DMS153 (cell line): ENCODE data around the gene PCDH15.

Source experiments
- DNase-seq: peaks from one replicate; lab custom pipeline; 2025; lab: John Stamatoyannopoulos, UW

The PCDH15 gene

DNA sequence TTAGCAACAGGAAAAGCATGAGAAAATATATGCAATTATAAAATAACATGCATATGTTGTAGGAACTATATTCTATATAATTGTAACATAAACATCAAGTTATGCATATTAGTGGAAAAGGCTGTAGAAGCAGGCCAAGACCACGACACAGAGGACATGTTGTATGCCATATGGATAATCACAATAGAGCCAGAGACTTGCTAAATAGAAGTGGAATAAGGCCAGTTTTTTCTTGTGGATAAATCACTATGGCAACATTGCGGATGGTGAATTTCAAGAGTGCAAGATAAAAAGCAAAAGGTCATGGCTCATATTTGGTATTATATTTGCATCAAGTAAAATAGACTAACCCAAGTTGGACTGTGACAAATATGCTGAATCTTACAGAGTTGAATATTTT lies 93.0 kb downstream of the PCDH15 start:
- DNase-seq: no peak

GRCh38 chr10:54702583-54703485 lies 98.2 kb downstream of the PCDH15 start:
- no peak for DNase-seq

- DNase-seq: no peak
Observed at GRCh38 chr10:54691331-54691730, 109.7 kb downstream of the PCDH15 start.

GRCh38 chr10:54682554-54682953 lies 118.5 kb downstream of the PCDH15 start:
- no peak for DNase-seq

- no peak for DNase-seq
Observed at GRCh38 chr10:54681136-54681535, 119.9 kb downstream of the PCDH15 start.

GRCh38 chr10:54667136-54667535 lies 133.9 kb downstream of the PCDH15 start:
- DNase-seq: no peak

DNA sequence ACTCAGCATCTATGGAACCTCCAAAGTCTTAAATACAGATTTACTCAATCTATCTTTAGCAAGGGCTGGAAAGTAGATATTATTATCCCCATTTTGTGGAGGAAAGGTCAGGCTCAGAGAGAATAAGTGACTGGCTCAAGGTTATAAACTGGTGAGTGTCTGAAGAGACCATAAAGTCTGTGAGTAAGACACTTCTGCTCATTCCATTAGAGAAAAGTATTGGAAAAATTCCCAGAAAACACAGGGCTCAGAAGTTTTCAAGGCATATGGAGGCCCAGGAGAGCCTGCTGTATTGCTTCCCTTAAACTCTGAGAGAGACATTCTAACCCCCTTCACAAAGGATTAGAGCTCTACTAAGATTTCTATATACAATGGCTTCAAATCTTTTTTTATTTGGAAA lies 134.8 kb downstream of the PCDH15 start:
- no peak for DNase-seq

DNA sequence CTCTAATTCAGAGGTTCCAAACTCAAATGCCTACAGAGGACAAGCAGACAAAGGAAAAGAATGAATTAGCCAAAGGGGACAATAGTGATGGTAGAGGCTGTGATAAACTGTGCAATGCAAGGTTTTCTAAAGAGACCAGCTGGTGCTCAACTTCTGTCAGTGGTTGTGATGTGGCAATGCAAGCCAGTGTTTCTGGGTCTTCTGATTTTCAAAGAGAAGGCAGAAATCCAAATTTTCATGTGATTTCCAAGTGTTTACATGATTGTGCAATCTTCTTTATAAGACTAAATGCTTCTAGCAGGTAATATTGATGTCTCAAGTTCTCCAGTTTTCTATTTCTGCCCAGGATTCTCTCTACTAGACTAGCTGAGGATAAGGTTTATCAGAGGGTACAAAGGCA lies 135.9 kb downstream of the PCDH15 start:
- no peak for DNase-seq

DNA sequence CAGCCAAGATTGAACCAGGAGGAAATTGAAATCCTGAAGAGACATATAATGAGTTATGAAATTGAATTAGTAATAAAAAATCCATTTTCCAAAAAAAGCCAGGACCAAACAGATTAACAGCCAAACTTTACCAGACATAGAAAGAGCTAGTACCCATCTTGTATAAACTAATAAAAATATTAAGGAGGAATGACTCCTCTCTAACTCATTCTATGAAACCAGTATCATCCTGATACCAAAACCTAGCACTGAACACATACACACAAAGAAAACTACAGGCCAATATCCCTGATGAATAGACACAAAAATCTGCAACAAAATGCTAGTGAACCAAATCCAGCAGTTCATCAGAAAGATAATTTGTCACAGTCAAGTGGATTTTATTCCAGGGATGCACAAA lies 140.6 kb downstream of the PCDH15 start:
- no peak for DNase-seq

- no peak for DNase-seq
Observed at GRCh38 chr10:54656643-54657042, 144.4 kb downstream of the PCDH15 start.

DNA sequence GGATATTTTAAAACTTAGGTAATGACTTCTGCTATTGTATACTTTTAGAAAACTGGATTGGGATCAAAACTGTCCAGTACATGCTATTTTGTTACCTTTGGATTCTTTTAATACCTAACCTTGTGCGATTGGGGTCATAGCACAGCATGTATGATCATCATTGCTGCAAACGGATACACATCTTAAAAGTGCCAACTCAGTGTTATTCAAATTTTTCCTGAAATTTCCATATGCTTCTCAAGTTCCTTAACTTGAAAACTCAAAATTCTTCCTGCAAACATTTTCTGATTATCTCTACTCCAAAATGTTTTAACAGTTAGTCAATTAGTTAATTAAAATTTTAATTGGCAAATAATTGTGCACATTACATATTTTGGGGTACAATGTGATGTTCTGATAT lies 147.5 kb downstream of the PCDH15 start:
- no peak for DNase-seq

GRCh38 chr10:54650547-54650946 lies 150.5 kb downstream of the PCDH15 start:
- no peak for DNase-seq

GRCh38 chr10:54622017-54622416 lies 179.0 kb downstream of the PCDH15 start:
- no peak for DNase-seq

GRCh38 chr10:54620352-54620751 lies 180.7 kb downstream of the PCDH15 start:
- no peak for DNase-seq

- no peak for DNase-seq
Observed at GRCh38 chr10:54614072-54614471, 187.0 kb downstream of the PCDH15 start.

DNA sequence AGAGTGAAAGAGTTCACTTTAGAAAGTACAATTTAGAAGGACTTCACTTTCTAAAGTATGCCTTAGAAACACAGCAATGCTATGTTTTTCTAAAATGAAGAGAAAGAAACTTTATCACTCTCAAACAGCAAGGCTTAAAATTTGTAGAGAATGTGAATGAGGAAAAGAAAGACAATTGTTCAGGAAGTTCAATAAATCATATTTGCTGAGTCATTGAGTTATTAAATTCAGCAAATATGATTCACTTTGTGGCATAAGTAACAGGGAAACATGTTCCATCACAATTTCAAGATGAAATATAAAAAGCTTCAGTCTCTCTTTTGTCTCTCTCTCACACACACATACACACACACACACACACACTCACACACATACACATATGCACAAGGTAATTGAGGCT lies 187.9 kb downstream of the PCDH15 start:
- DNase-seq: no peak

DNA sequence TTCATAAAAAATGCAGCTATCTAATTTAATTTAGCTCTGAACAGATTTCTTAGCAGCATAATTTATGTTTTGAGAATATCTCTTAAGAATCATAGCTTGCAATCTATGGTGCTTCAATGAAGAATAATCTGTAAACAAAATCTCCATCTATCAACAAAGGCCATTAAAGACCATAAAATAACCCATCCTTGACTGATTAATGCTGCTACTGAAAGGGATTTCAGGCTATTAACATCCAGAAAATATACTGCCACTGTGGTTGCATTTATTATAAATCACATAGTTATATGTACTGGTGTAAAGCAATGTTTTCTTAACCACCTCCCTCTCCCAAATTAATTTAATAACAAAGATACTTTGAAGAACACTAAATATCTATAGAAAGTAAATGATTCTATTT lies 191.6 kb downstream of the PCDH15 start:
- no peak for DNase-seq

GRCh38 chr10:54607983-54608382 lies 193.0 kb downstream of the PCDH15 start:
- no peak for DNase-seq

DNA sequence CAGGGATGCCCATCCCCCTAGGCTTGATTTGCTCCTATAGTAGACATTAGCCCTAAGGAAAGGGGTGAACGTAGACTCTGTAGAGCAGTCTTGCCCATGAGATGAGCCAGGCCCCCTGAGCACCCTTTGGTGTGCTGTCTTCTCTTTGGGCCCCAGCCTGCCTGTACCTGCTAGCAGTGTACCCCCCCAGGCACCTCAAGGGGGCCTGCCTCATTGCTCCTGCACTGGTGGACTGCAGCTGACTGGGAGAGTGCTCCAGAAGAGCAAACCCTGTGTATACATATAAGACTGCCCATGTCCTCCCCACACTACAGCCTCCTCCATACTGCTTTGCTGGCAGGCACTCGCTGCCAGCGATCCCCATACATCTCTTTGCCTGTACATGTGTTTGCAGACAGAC lies 206.7 kb downstream of the PCDH15 start:
- DNase-seq: no peak

- DNase-seq: no peak
Observed at GRCh38 chr10:54587971-54588370, 213.1 kb downstream of the PCDH15 start.

DNA sequence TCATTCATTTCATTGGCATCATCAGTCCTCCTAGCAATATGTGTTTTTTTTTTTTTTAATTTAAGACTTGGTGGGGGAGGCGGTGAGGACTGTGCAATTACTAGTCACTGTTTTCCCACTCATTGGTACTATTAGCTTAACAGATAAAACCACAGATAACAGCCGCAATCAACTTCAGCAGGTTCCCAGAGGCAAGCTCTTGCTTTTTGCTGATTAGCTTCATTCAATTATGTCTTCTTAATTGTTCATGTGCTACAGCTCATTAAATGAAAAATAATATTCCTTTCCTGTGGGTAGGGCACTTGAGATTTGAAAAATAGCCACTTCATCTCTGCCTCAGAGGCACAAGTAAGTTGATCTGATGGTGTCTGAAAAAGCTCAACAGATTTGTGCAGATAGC lies 215.5 kb downstream of the PCDH15 start:
- DNase-seq: no peak

DNA sequence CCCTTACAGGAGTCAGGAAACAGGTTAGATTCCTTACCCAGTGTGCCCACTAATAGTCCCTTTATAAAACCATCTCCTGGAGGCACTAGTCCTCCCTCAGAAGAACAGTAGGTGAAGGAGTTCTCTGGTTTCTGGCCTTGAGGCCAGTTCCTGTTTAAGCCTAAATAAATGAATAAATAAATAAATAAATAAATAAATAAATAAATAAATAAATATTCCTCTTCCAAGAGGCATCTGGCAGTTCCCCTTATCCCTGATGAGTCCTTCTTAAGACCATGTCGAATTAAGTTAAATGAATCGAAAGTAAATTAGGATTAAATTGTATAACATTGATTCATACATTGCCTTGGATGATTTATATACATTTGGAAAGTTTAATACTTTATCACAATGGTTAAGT lies 223.3 kb downstream of the PCDH15 start:
- no peak for DNase-seq

DNA sequence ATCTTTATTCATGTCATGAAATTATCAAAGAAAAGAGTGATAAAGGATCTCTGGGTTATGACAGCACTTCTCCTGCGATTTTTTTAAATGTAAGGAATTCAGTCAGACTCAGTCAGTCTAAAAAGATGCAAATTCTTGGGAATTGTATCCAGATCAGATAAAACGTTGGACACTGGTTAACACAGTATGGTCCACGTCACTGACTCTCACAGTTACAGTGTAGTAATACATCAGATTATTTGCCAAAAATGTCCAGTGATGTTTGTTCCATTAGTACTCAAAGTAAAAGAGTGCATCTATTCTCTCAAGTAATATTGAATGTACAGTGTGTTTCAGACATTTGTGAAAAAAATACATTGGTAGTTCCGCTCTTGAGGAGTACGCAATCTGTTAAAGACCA lies 224.5 kb downstream of the PCDH15 start:
- no peak for DNase-seq

DNA sequence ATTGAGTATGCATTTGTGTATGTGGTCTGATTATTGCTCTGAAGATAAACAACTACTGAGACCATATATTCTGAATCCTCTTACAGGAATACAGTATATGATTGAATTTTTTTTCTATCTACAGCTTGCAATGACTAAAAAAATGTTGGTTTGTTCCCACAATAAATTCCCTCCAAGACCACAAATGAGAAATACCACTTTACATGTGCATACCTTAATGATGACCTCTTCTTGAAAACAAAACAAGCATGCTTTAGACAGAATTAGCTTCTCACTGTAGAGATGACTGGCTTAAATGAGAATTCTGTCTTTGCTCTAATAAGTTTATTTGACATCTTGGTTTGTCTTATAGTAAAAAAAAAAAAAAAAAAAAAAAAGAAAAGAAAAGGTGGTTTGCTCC lies 241.5 kb downstream of the PCDH15 start:
- DNase-seq: no peak
